Endothelial cell of umbilical vein (primary cell): Measurements from ENCODE around the gene FBXW4. TPM values are rescaled to one million over a fixed set of nuclear protein-coding genes. Genes with fewer than 3 reads are reported as not detected.

Experiments used
- BruUV-seq: library from RNA; stranded (reverse); fragments of 400-500 nt; replicated peaks from 2 replicates; lab custom pipeline; 2021; lab: Mats Ljungman, UMichigan
- CTCF ChIA-PET: fragments of 300-600, 350-600 bp; sonication (Branson Sonifier 250); formaldehyde crosslinking; loops from one replicate; lab custom pipeline; 2021; ENCODE audit warnings: antibody characterized with exemption, inconsistent platforms; lab: Charles Lee
- POLR2A ChIA-PET: fragments of 300-600, 350-600 bp; sonication (Branson Sonifier 250); formaldehyde crosslinking; loops from one replicate; lab custom pipeline; 2021; ENCODE audit warnings: antibody characterized with exemption, inconsistent platforms; lab: Charles Lee
- DNase-seq: peaks from one replicate; pipeline ENCODE4 v3.0.0-alpha.2; 2011; ENCODE audit warnings: low read depth, low spot score
- FAIRE-seq: peaks from 2 replicates; lab custom pipeline; 2011; peaks lifted over from hg19 to GRCh38; lab: Jason Lieb, UNC
- H2AFZ ChIP-seq: 2 replicates; pipeline ENCODE4 v1.6.0; 2012; ENCODE audit warnings: low read depth, low read length, control low read depth, inconsistent platforms
- H3K27ac ChIP-seq: 2 replicates; pipeline ENCODE4 v1.5.1; 2011; ENCODE audit warnings: low read depth, mild to moderate bottlenecking, control low read depth, low read length, moderate library complexity; ENCODE audit not compliant: insufficient read depth
- H3K27me3 ChIP-seq, 2 experiments: 2 replicates each; pipeline versions ENCODE4 v1.6.0 to v1.6.1; 2011; ENCODE audit warnings: low read length in 2 of 2, mixed read lengths in 1 of 2; ENCODE audit not compliant: control insufficient read depth in 2 of 2, insufficient read depth in 2 of 2
- H3K36me3 ChIP-seq, 2 experiments: 2 replicates in 1 of 2; 3 replicates in 1 of 2; pipeline ENCODE4 v1.5.1; 2011; ENCODE audit warnings: low read length in 2 of 2, mild to moderate bottlenecking in 1 of 2, moderate library complexity in 1 of 2; ENCODE audit not compliant: control insufficient read depth in 2 of 2, insufficient read depth in 2 of 2; ENCODE audit errors: extremely low read depth in 1 of 2
- H3K4me1 ChIP-seq: 3 replicates; pipeline ENCODE4 v1.5.1; 2011; ENCODE audit warnings: mild to moderate bottlenecking, low read length; ENCODE audit not compliant: control insufficient read depth, insufficient read depth; ENCODE audit errors: extremely low read depth
- H3K4me2 ChIP-seq: 2 replicates; pipeline ENCODE4 v1.6.1; 2011; ENCODE audit warnings: low read length, control low read depth, mixed read lengths; ENCODE audit not compliant: insufficient read depth
- H3K4me3 ChIP-seq, 3 experiments: fragments of 200-600 bp in 1 of 3; sonication (generic), shearing (Covaris generic) in 1 of 3; replicated peaks in 1 of 3; 2 replicates each; pipeline ENCODE4 v1.5.1; 2011 to 2016; ENCODE audit warnings: control low read depth in 3 of 3, low read length in 3 of 3, mild to moderate bottlenecking in 2 of 3, inconsistent platforms in 1 of 3, low read depth in 1 of 3, moderate library complexity in 1 of 3; ENCODE audit not compliant: insufficient read depth in 1 of 3
- H3K79me2 ChIP-seq: 2 replicates; pipeline ENCODE4 v1.6.0; 2012; ENCODE audit warnings: low read length, inconsistent platforms; ENCODE audit not compliant: control insufficient read depth, insufficient read depth
- H3K9ac ChIP-seq: replicated peaks from 2 replicates; pipeline ENCODE3; 2011; ENCODE audit warnings: low read length, control low read depth; ENCODE audit not compliant: insufficient read depth; ENCODE audit errors: extremely low read depth
- H3K9me1 ChIP-seq: replicated peaks from 3 replicates; pipeline ENCODE4 v1.6.0; 2011; ENCODE audit warnings: mild to moderate bottlenecking, low read length; ENCODE audit not compliant: control insufficient read depth, insufficient read depth; ENCODE audit errors: extremely low read depth
- H3K9me3 ChIP-seq: replicated peaks from 2 replicates; pipeline ENCODE4 v1.5.1; 2012; ENCODE audit warnings: low read length, inconsistent platforms; ENCODE audit not compliant: control insufficient read depth, insufficient read depth
- H4K20me1 ChIP-seq: replicated peaks from 2 replicates; pipeline ENCODE3; 2011; ENCODE audit warnings: mild to moderate bottlenecking, low read length; ENCODE audit not compliant: control insufficient read depth, insufficient read depth; ENCODE audit errors: extremely low read depth
- FOS ChIP-seq: IDR thresholded peaks from 2 replicates; pipeline ENCODE4 v1.6.1; 2011; ENCODE audit warnings: mild to moderate bottlenecking, low read length, moderate library complexity, borderline replicate concordance; ENCODE audit not compliant: insufficient read depth
- GATA2 ChIP-seq: IDR thresholded peaks from 2 replicates; pipeline ENCODE4 v1.7.0; 2011; ENCODE audit warnings: low read depth, mild to moderate bottlenecking, moderate library complexity, mixed read lengths, low read length; ENCODE audit not compliant: insufficient read length, insufficient read depth
- POLR2AphosphoS5 ChIP-seq: IDR thresholded peaks from 2 replicates; pipeline ENCODE4 v1.6.1; 2012; ENCODE audit warnings: low read depth, mild to moderate bottlenecking, control low read depth, low read length, moderate library complexity; ENCODE audit not compliant: insufficient read depth
- dilution Hi-C: fragments of 300-500 bp; cut with MboI; formaldehyde crosslinking; loops from one replicate; pipeline ENCODE4 v1.15.0; 2019; ENCODE audit warnings: low sequenced_read_pairs; ENCODE audit not compliant: extremely low pct_ligation_motif_present
- intact Hi-C: fragments of 100-400 bp; cut with micrococcal nuclease; formaldehyde crosslinking; loops from one replicate; pipeline ENCODE4 v1.10.0; 2022
- polyA plus RNA-seq, 4 experiments: library from polyadenylated mRNA; depleted of rRNA in 3 of 4; stranded (reverse) in 3 of 4; unstranded in 1 of 4; fragments of >200 nt; gene quantifications; 2 replicates each; pipeline versions ENCODE4 v1.2.1 to v1.2.3, GENCODE V29; 2011 to 2012; ENCODE audit warnings: missing spikeins in 1 of 4
- total RNA-seq: library from RNA; stranded (reverse); gene quantifications from 2 replicates; pipeline ENCODE4 v1.2.3, GENCODE V29; 2021

Gene FBXW4
- total and polyA plus RNA-seq, 2 donors (not counting 3 experiments of a cell fraction or from before 2014, with no cell fraction given): 20.8 to 21.1 TPM

- Histone ChIP-seq H3K79me2 (no peaks in the 10 kb centered on the region), H3K27ac (no peak overlapping the region), H3K4me1 (no peaks in the 10 kb centered on the region), H3K4me3 (no peak overlapping the region), H3K36me3 (no peaks in the 10 kb centered on the region), H3K9ac (no peak overlapping the region), H3K27me3 (peaks cover 16 to 21% of the 10 kb centered on the region in 2 experiments), H2AFZ (no peak overlapping the region), H4K20me1 (no peaks in the 10 kb centered on the region), H3K9me3 (no peaks in the 10 kb centered on the region), H3K4me2 (no peak overlapping the region), H3K9me1 (no peaks in the 10 kb centered on the region)
- no peak for TF ChIP-seq FOS
- dilution Hi-C loops (no loop called here), intact Hi-C loops (no loop called here)
- CTCF ChIA-PET: interaction anchor here (1.8 kb wide), 1 partner anchor 120 kb away, joined by 4 read pairs; no protein-coding TSS in a partner anchor
- BruUV-seq: no TSS peak
- no peak for FAIRE-seq
- DNase-seq: no peak
- POLR2A ChIA-PET: no interaction called here
Measured at GRCh38 chr10:101723176-101723575, 28.2 kb upstream of the FBXW4 start.

- intact Hi-C loops: no loop called here
- DNase-seq (no peak), FAIRE-seq (no peak)
- Histone ChIP-seq H3K36me3 (no peaks in the 10 kb centered on the region), H2AFZ (no peak overlapping the region), H3K27ac (no peak overlapping the region), H3K4me3 (no peak overlapping the region), H3K4me1 (no peaks in the 10 kb centered on the region), H3K9me3 (no peaks in the 10 kb centered on the region), H3K4me2 (no peak overlapping the region), H4K20me1 (no peaks in the 10 kb centered on the region), H3K27me3 (peaks cover 16 to 21% of the 10 kb centered on the region in 2 experiments), H3K79me2 (no peaks in the 10 kb centered on the region), H3K9me1 (no peaks in the 10 kb centered on the region), H3K9ac (no peak overlapping the region)
- BruUV-seq: no TSS peak
- dilution Hi-C loops: no loop called here
- no peak for TF ChIP-seq POLR2AphosphoS5
- no peak for TF ChIP-seq FOS
- TF ChIP-seq GATA2: no peak
- ChIA-PET CTCF (interaction anchor here (0.7 to 1.8 kb wide), 4 partner anchors 9 to 424 kb away, joined by 3 to 4 read pairs (median 4); no protein-coding TSS in a partner anchor), POLR2A (no interaction called here)
Measured at GRCh38 chr10:101721806-101722205, 26.8 kb upstream of the FBXW4 start.
